Stomach (tissue), 4 donors: ENCODE results near the gene AKAP13.

Experiments used
- POLR2AphosphoS5 ChIP-seq, 3 donors: sonication (generic); formaldehyde crosslinking; IDR thresholded peaks; one replicate each; pipeline ENCODE4 v1.6.1; 2016; ENCODE audit warnings: antibody characterized with exemption in 3 of 3
- TF ChIP-seq, protein P1 (sequence below), 7 experiments: fragments of 450-650 bp in 4 of 7; fragments of 200-600 bp in 3 of 7; sonication (generic) in 3 of 7; IDR thresholded peaks; one replicate each; pipeline ENCODE4 v1.5.1; 2016 to 2019; ENCODE audit warnings: antibody characterized with exemption in 7 of 7, control low read depth in 2 of 7, mild to moderate bottlenecking in 1 of 7

GRCh38 chr15:85749261-85750151 lies 369.1 kb downstream of the AKAP13 start:
- TF ChIP-seq, protein P1, sequence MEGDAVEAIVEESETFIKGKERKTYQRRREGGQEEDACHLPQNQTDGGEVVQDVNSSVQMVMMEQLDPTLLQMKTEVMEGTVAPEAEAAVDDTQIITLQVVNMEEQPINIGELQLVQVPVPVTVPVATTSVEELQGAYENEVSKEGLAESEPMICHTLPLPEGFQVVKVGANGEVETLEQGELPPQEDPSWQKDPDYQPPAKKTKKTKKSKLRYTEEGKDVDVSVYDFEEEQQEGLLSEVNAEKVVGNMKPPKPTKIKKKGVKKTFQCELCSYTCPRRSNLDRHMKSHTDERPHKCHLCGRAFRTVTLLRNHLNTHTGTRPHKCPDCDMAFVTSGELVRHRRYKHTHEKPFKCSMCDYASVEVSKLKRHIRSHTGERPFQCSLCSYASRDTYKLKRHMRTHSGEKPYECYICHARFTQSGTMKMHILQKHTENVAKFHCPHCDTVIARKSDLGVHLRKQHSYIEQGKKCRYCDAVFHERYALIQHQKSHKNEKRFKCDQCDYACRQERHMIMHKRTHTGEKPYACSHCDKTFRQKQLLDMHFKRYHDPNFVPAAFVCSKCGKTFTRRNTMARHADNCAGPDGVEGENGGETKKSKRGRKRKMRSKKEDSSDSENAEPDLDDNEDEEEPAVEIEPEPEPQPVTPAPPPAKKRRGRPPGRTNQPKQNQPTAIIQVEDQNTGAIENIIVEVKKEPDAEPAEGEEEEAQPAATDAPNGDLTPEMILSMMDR (IDR thresholded peaks at IDR 0.05): no peak
- no peak for TF ChIP-seq POLR2AphosphoS5 (IDR thresholded peaks at IDR 0.05)
